ENCODE results near the gene MTO1.

- TF ChIP-seq, protein P1, sequence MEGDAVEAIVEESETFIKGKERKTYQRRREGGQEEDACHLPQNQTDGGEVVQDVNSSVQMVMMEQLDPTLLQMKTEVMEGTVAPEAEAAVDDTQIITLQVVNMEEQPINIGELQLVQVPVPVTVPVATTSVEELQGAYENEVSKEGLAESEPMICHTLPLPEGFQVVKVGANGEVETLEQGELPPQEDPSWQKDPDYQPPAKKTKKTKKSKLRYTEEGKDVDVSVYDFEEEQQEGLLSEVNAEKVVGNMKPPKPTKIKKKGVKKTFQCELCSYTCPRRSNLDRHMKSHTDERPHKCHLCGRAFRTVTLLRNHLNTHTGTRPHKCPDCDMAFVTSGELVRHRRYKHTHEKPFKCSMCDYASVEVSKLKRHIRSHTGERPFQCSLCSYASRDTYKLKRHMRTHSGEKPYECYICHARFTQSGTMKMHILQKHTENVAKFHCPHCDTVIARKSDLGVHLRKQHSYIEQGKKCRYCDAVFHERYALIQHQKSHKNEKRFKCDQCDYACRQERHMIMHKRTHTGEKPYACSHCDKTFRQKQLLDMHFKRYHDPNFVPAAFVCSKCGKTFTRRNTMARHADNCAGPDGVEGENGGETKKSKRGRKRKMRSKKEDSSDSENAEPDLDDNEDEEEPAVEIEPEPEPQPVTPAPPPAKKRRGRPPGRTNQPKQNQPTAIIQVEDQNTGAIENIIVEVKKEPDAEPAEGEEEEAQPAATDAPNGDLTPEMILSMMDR (IDR thresholded peaks at IDR 0.05; ENCODE audit: poor library complexity) = no peak
- TF ChIP-seq EZH2 (IDR thresholded peaks at IDR 0.05; ENCODE audit: borderline replicate concordance) = no peak
Observed at GRCh38 chr6:73452107-73452461, 9.5 kb upstream of the MTO1 start, which contains the start of gene CGAS.

Measured in hepatocyte (in vitro differentiated cells).